ENCODE data around the gene PLA2G4A.

- TF ChIP-seq, protein P1, sequence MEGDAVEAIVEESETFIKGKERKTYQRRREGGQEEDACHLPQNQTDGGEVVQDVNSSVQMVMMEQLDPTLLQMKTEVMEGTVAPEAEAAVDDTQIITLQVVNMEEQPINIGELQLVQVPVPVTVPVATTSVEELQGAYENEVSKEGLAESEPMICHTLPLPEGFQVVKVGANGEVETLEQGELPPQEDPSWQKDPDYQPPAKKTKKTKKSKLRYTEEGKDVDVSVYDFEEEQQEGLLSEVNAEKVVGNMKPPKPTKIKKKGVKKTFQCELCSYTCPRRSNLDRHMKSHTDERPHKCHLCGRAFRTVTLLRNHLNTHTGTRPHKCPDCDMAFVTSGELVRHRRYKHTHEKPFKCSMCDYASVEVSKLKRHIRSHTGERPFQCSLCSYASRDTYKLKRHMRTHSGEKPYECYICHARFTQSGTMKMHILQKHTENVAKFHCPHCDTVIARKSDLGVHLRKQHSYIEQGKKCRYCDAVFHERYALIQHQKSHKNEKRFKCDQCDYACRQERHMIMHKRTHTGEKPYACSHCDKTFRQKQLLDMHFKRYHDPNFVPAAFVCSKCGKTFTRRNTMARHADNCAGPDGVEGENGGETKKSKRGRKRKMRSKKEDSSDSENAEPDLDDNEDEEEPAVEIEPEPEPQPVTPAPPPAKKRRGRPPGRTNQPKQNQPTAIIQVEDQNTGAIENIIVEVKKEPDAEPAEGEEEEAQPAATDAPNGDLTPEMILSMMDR (IDR thresholded peaks at IDR 0.05; ENCODE audit: poor library complexity, severe bottlenecking): no peak
- TF ChIP-seq MXI1 (conservative IDR thresholded peaks at IDR 0.05; ENCODE audit: poor library complexity, severe bottlenecking): no peak
- TF ChIP-seq EP300 (conservative IDR thresholded peaks at IDR 0.05; ENCODE audit: poor library complexity, severe bottlenecking): no peak
- TF ChIP-seq POLR2AphosphoS5 (IDR thresholded peaks at IDR 0.05): no peak
Observed at GRCh38 chr1:187013582-187014200, 184.9 kb downstream of the PLA2G4A start.

All from neural cell (in vitro differentiated cells).